ENCODE results near the gene CACNA1F.

The CACNA1F gene

GRCh38 chrX:49212861-49213260, 20.3 kb downstream of the CACNA1F start:
- H3K27ac ChIP-seq: no peak overlapping the region
- TF ChIP-seq CTCF (conservative IDR thresholded peaks at IDR 0.05): no peak
- no peak for TF ChIP-seq ZFX (IDR thresholded peaks at IDR 0.05)

- TF ChIP-seq CTCF (conservative IDR thresholded peaks at IDR 0.05): no peak
- no peak for TF ChIP-seq ZFX (IDR thresholded peaks at IDR 0.05)
Observed at GRCh38 chrX:49212209-49212608, 20.9 kb downstream of the CACNA1F start.

GRCh38 chrX:49211074-49211473, 22.1 kb downstream of the CACNA1F start:
- TF ChIP-seq ZFX (IDR thresholded peaks at IDR 0.05) (no peak), CTCF (conservative IDR thresholded peaks at IDR 0.05) (no peak)
- no peak overlapping the region for H3K27ac ChIP-seq

More at GRCh38 chrX:49212209-49212608, 20.9 kb downstream of the CACNA1F start:
- H3K27ac ChIP-seq: no peak overlapping the region

GRCh38 chrX:49210406-49210805, 22.7 kb downstream of the CACNA1F start:
- no peak overlapping the region for H3K27ac ChIP-seq
- no peak for TF ChIP-seq ZFX (IDR thresholded peaks at IDR 0.05)
- TF ChIP-seq CTCF (conservative IDR thresholded peaks at IDR 0.05): no peak

GRCh38 chrX:49209434-49210251, 23.5 kb downstream of the CACNA1F start:
- no peak overlapping the region for H3K27ac ChIP-seq
- TF ChIP-seq CTCF (conservative IDR thresholded peaks at IDR 0.05) (no peak), ZFX (IDR thresholded peaks at IDR 0.05) (no peak)

- TF ChIP-seq CTCF (conservative IDR thresholded peaks at IDR 0.05) (no peak), ZFX (IDR thresholded peaks at IDR 0.05) (no peak)
Observed at GRCh38 chrX:49208399-49208798, 24.7 kb downstream of the CACNA1F start.

GRCh38 chrX:49206543-49206942, 26.6 kb downstream of the CACNA1F start:
- TF ChIP-seq CTCF (conservative IDR thresholded peaks at IDR 0.05) (no peak), ZFX (IDR thresholded peaks at IDR 0.05) (no peak)
- H3K27ac ChIP-seq: no peak overlapping the region

More at GRCh38 chrX:49208399-49208798, 24.7 kb downstream of the CACNA1F start:
- no peak overlapping the region for H3K27ac ChIP-seq
